GM19035 (cell line): ENCODE data around the gene ADAMTS16.
"Not testable (repeated sequence)": the region's sequence is repeated elsewhere in the genome, so short reads cannot be mapped to it uniquely, and the experiment has no call there.

Experiments
- ATAC-seq: cut with Tn5 transposase; IDR thresholded peaks from one replicate; pipeline ENCODE4 v1.9.1; 2021; ENCODE audit not compliant: unreplicated experiment

ADAMTS16 gene

GRCh38 chr5:5139777-5140478 is at the start of gene ADAMTS16:
ADAMTS16 (plus strand) TSS chr5:5140330; CDS start chr5:5140468, 138 bp downstream.
- ATAC-seq: no peak

- ATAC-seq: no peak
Measured at GRCh38 chr5:5092149-5092548, 48.0 kb upstream of the ADAMTS16 start.

GRCh38 chr5:5100635-5101034 is 39.5 kb upstream of the ADAMTS16 start:
- no peak for ATAC-seq

GRCh38 chr5:5101676-5102075 is 38.5 kb upstream of the ADAMTS16 start:
- ATAC-seq: no peak

- ATAC-seq: no peak
Measured at GRCh38 chr5:5103245-5103644, 36.9 kb upstream of the ADAMTS16 start.

- no peak for ATAC-seq
Measured at GRCh38 chr5:5104550-5104949, 35.6 kb upstream of the ADAMTS16 start.

- no peak for ATAC-seq
Measured at GRCh38 chr5:5105531-5105930, 34.6 kb upstream of the ADAMTS16 start.

GRCh38 chr5:5116956-5117355 is 23.2 kb upstream of the ADAMTS16 start:
- ATAC-seq: no peak

- ATAC-seq: no peak
Measured at GRCh38 chr5:5122776-5123175, 17.4 kb upstream of the ADAMTS16 start.

GRCh38 chr5:5124231-5124630 is 15.9 kb upstream of the ADAMTS16 start:
- ATAC-seq: no peak

- ATAC-seq: no peak
Measured at GRCh38 chr5:5126444-5126843, 13.7 kb upstream of the ADAMTS16 start.

GRCh38 chr5:5128766-5129165 is 11.4 kb upstream of the ADAMTS16 start:
- ATAC-seq: no peak

- ATAC-seq: no peak
Measured at GRCh38 chr5:5132234-5132633, 7.9 kb upstream of the ADAMTS16 start.

GRCh38 chr5:5132693-5133295 is 7.3 kb upstream of the ADAMTS16 start:
- ATAC-seq: no peak

GRCh38 chr5:5134107-5134506 is 6.0 kb upstream of the ADAMTS16 start:
- no peak for ATAC-seq

- ATAC-seq: no peak
Measured at GRCh38 chr5:5135957-5136676, 4.0 kb upstream of the ADAMTS16 start.

GRCh38 chr5:5137851-5138250 is 2.3 kb upstream of the ADAMTS16 start:
- not testable (repeated sequence) for ATAC-seq

GRCh38 chr5:5139336-5139776 is 774 bp upstream of the ADAMTS16 start:
- ATAC-seq: no peak

GRCh38 chr5:5140479-5141338 is 579 bp downstream of the ADAMTS16 start:
- ATAC-seq: no peak

- ATAC-seq: no peak
Measured at GRCh38 chr5:5141339-5141599, 1.1 kb downstream of the ADAMTS16 start.
